GM12878 (cell line): ENCODE data around the gene HSD17B14. TPM values are rescaled to one million over a fixed set of nuclear protein-coding genes. Genes with fewer than 3 reads are reported as not detected.

Experiments used
- CHD1 ChIP-seq: IDR thresholded peaks from 2 replicates; pipeline ENCODE4 v1.6.1; 2012; ENCODE audit warnings: low read depth, low read length, improper control_type of control experiment
- CTCF ChIP-seq, 3 experiments: IDR thresholded peaks in 2 of 3; conservative IDR thresholded peaks in 1 of 3; 2 replicates each; pipeline ENCODE4 v1.5.1; 2011; ENCODE audit warnings: low read depth in 3 of 3, low read length in 3 of 3, mild to moderate bottlenecking in 3 of 3, control low read depth in 2 of 3, moderate library complexity in 2 of 3, inconsistent platforms in 1 of 3, mixed read lengths in 1 of 3; ENCODE audit not compliant: control insufficient read depth in 2 of 3, insufficient read depth in 1 of 3; ENCODE audit errors: extremely low read depth in 1 of 3
- ESRRA ChIP-seq: IDR thresholded peaks from 2 replicates; pipeline ENCODE4 v1.6.1; 2012; ENCODE audit warnings: mild to moderate bottlenecking, low read length, improper control_type of control experiment
- FOS ChIP-seq: IDR thresholded peaks from 3 replicates; pipeline ENCODE4 v1.6.1; 2011; ENCODE audit warnings: borderline replicate concordance; ENCODE audit not compliant: insufficient read length; ENCODE audit errors: extremely low read depth
- JUNB ChIP-seq: IDR thresholded peaks from 2 replicates; pipeline ENCODE4 v1.6.1; 2016; ENCODE audit warnings: antibody characterized with exemption, mild to moderate bottlenecking
- JUND ChIP-seq: IDR thresholded peaks from 2 replicates; pipeline ENCODE4 v1.6.1; 2012; ENCODE audit warnings: low read depth, mild to moderate bottlenecking, low read length, improper control_type of control experiment, moderate library complexity
- MTA2 ChIP-seq: fragments of 450-650 bp; IDR thresholded peaks from 2 replicates; pipeline ENCODE4 v1.6.1; 2016; ENCODE audit warnings: low read depth, mild to moderate bottlenecking, moderate library complexity
- MTA3 ChIP-seq: IDR thresholded peaks from 2 replicates; pipeline ENCODE4 v1.6.1; 2012; ENCODE audit warnings: low read length, inconsistent platforms, borderline replicate concordance
- PAX5 ChIP-seq: IDR thresholded peaks from 2 replicates; pipeline ENCODE4 v1.6.1; 2011; ENCODE audit warnings: low read depth, low read length, borderline replicate concordance
- PBX3 ChIP-seq: IDR thresholded peaks from 2 replicates; pipeline ENCODE4 v1.6.1; 2011; ENCODE audit warnings: mild to moderate bottlenecking, low read depth, low read length, moderate library complexity; ENCODE audit not compliant: insufficient replicate concordance
- POLR2A ChIP-seq: IDR thresholded peaks from 2 replicates; pipeline ENCODE4 v1.6.1; 2011; ENCODE audit warnings: low read depth, mild to moderate bottlenecking, low read length
- SREBF1 ChIP-seq: IDR thresholded peaks from 2 replicates; pipeline ENCODE4 v1.6.1; 2012; ENCODE audit warnings: mild to moderate bottlenecking, low read length
- SUZ12 ChIP-seq: fragments of 200-600 bp; sonication (generic); IDR thresholded peaks from one replicate; pipeline ENCODE4 v1.6.1; 2018; ENCODE audit warnings: antibody characterized with exemption, mild to moderate bottlenecking; ENCODE audit not compliant: unreplicated experiment
- TARDBP ChIP-seq: IDR thresholded peaks from 2 replicates; pipeline ENCODE4 v1.6.1; 2016; ENCODE audit warnings: borderline replicate concordance
- TCF12 ChIP-seq: IDR thresholded peaks from 2 replicates; pipeline ENCODE4 v1.6.1; 2011; ENCODE audit warnings: low read depth, mild to moderate bottlenecking, low read length
- WRNIP1 ChIP-seq: IDR thresholded peaks from 2 replicates; pipeline ENCODE4 v1.6.1; 2011; ENCODE audit warnings: low read depth, low read length, improper control_type of control experiment, borderline replicate concordance
- ZBED1 ChIP-seq: IDR thresholded peaks from 2 replicates; pipeline ENCODE4 v1.6.1; 2016; ENCODE audit warnings: borderline replicate concordance
- ZNF384 ChIP-seq: IDR thresholded peaks from 2 replicates; pipeline ENCODE4 v1.6.1; 2012; ENCODE audit warnings: low read depth, mild to moderate bottlenecking, low read length, improper control_type of control experiment, borderline replicate concordance
- polyA plus RNA-seq, 11 experiments: library from polyadenylated mRNA; depleted of rRNA in 4 of 11; unstranded in 6 of 11; stranded (reverse) in 5 of 11; fragments of >200 nt; fragmentation: Nextera tagmentation in 4 of 11; fragmentation: Illumina TruSeq in 1 of 11; extraction: Ambion mirVana in 4 of 11; extraction: Trizol in 1 of 11; gene quantifications; 1 replicate in 1 of 11; 2 replicates in 10 of 11; pipeline versions ENCODE4 v1.2.1 to v1.2.3, GENCODE V29; 2011 to 2016; ENCODE audit warnings: inconsistent platforms in 2 of 11, missing spikeins in 2 of 11, low read depth in 1 of 11
- total RNA-seq, 4 experiments: library from RNA; depleted of rRNA in 3 of 4; stranded (reverse); fragments of >200 nt in 3 of 4; fragmentation: Illumina TruSeq in 1 of 4; extraction: Trizol in 1 of 4; gene quantifications; 2 replicates each; pipeline versions ENCODE4 v1.2.1 to v1.2.3, GENCODE V29; 2013 to 2021
- TF ChIP-seq, protein P1 (sequence below): IDR thresholded peaks from 2 replicates; pipeline ENCODE4 v1.6.1; 2012; ENCODE audit warnings: improper control_type of control experiment, low read depth, low read length; ENCODE audit not compliant: insufficient replicate concordance
- TF ChIP-seq, protein P2 (sequence below): IDR thresholded peaks from 2 replicates; pipeline ENCODE4 v1.6.1; 2012; ENCODE audit warnings: low read depth, low read length, improper control_type of control experiment

Gene HSD17B14
- total and polyA plus RNA-seq, 10 of the 15 experiments (the other 5 are each of a cell fraction or from before 2014, with no cell fraction given): 0.21 to 4.1 (median 0.61) TPM

GRCh38 chr19:48872182-48872883, 36.0 kb upstream of the HSD17B14 start, which contains the start of gene PPP1R15A (continued):
- peak; percentile 100 for TF ChIP-seq POLR2A
- TF ChIP-seq PBX3: peak; percentile 92
- TF ChIP-seq, protein P1, sequence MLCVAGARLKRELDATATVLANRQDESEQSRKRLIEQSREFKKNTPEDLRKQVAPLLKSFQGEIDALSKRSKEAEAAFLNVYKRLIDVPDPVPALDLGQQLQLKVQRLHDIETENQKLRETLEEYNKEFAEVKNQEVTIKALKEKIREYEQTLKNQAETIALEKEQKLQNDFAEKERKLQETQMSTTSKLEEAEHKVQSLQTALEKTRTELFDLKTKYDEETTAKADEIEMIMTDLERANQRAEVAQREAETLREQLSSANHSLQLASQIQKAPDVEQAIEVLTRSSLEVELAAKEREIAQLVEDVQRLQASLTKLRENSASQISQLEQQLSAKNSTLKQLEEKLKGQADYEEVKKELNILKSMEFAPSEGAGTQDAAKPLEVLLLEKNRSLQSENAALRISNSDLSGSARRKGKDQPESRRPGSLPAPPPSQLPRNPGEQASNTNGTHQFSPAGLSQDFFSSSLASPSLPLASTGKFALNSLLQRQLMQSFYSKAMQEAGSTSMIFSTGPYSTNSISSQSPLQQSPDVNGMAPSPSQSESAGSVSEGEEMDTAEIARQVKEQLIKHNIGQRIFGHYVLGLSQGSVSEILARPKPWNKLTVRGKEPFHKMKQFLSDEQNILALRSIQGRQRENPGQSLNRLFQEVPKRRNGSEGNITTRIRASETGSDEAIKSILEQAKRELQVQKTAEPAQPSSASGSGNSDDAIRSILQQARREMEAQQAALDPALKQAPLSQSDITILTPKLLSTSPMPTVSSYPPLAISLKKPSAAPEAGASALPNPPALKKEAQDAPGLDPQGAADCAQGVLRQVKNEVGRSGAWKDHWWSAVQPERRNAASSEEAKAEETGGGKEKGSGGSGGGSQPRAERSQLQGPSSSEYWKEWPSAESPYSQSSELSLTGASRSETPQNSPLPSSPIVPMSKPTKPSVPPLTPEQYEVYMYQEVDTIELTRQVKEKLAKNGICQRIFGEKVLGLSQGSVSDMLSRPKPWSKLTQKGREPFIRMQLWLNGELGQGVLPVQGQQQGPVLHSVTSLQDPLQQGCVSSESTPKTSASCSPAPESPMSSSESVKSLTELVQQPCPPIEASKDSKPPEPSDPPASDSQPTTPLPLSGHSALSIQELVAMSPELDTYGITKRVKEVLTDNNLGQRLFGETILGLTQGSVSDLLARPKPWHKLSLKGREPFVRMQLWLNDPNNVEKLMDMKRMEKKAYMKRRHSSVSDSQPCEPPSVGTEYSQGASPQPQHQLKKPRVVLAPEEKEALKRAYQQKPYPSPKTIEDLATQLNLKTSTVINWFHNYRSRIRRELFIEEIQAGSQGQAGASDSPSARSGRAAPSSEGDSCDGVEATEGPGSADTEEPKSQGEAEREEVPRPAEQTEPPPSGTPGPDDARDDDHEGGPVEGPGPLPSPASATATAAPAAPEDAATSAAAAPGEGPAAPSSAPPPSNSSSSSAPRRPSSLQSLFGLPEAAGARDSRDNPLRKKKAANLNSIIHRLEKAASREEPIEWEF: no peak
- TF ChIP-seq ZBED1: peak; percentile 79; the same call in 1 of the 2 replicates
- TF ChIP-seq WRNIP1: no peak
- TF ChIP-seq JUND: 0 out of 2 replicates have a peak, but pooled peaks have one; percentile 37
- no peak for TF ChIP-seq TARDBP
- no peak for TF ChIP-seq MTA3
- TF ChIP-seq TCF12: peak; percentile 88; the same call in 1 of the 2 replicates
- TF ChIP-seq SUZ12: no peak
- no peak for TF ChIP-seq FOS
- no peak for TF ChIP-seq ESRRA
- TF ChIP-seq ZNF384: no peak
- 0 out of 2 replicates have a peak, but pooled peaks have one; percentile 23 for TF ChIP-seq SREBF1
- TF ChIP-seq JUNB: no peak
- TF ChIP-seq CHD1: peak; percentile 89; the same call in 1 of the 2 replicates
- no peak for TF ChIP-seq MTA2
- TF ChIP-seq PAX5: peak; percentile 95
- no peak; a peak in 1 of 6 replicates for TF ChIP-seq CTCF (IDR thresholded peaks at IDR 0.05 in 2 of 3, conservative IDR thresholded peaks at IDR 0.05 in 1 of 3; ENCODE audit: control insufficient read depth in 2 of 3, extremely low read depth in 1 of 3, insufficient read depth in 1 of 3, low read depth in 3 of 3, low read length in 3 of 3)
- TF ChIP-seq, protein P2, sequence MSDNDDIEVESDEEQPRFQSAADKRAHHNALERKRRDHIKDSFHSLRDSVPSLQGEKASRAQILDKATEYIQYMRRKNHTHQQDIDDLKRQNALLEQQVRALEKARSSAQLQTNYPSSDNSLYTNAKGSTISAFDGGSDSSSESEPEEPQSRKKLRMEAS: 0 out of 2 replicates have a peak, but pooled peaks have one; percentile 29
